IPS-NIHi11 (cell line): ENCODE results near the gene NR5A1.

ENCODE experiments used
- DNase-seq: peaks from one replicate; pipeline ENCODE4 v3.0.0; 2012; ENCODE audit warnings: mixed read lengths, low spot score

The NR5A1 gene

GRCh38 chr9:124498499-124499146 is 8.6 kb downstream of the NR5A1 start:
- DNase-seq: no peak

DNA sequence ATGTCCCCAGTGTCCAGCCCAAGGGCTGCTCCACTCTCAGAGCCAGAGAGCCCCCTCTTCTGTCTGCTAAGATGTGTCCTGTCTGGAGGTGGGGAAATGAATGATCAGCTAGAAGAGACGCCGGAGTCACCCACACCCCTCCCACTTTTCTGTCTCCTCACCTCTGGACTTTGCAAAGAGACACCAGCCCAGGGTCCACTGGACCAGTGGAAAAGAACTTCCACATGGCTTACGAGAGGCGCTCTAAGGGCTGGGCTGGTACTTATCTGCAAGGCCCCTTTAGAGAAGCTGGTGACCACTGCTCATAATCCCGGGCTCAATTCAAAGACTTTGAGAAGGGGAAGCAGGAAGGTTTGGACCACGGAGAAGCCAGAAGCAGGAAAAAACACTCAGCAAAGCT is 9.2 kb downstream of the NR5A1 start:
- DNase-seq: no peak

DNA sequence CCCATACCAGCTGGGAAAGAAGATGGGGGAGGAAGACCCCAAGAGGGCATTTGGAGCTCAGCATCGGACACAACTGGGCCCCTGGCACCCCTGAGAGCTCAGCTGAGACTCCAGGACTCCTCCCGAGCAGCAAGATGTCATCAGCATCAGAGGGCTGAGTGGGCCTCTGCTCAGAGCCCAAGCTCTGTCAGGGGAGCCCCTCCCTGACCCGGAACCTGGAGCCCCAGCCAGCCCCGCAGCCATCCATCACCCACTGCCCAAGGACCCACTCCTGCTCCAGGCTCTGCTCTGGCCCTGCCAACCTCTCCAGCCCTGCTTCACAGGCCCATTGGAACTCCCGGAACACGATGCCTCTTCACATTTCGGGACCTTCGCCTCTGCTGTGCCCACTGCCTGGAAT is 9.8 kb downstream of the NR5A1 start:
- no peak for DNase-seq

- DNase-seq: no peak
Observed at GRCh38 chr9:124496463-124496862, 10.7 kb downstream of the NR5A1 start.

GRCh38 chr9:124496075-124496449 is 11.1 kb downstream of the NR5A1 start:
- no peak for DNase-seq

DNA sequence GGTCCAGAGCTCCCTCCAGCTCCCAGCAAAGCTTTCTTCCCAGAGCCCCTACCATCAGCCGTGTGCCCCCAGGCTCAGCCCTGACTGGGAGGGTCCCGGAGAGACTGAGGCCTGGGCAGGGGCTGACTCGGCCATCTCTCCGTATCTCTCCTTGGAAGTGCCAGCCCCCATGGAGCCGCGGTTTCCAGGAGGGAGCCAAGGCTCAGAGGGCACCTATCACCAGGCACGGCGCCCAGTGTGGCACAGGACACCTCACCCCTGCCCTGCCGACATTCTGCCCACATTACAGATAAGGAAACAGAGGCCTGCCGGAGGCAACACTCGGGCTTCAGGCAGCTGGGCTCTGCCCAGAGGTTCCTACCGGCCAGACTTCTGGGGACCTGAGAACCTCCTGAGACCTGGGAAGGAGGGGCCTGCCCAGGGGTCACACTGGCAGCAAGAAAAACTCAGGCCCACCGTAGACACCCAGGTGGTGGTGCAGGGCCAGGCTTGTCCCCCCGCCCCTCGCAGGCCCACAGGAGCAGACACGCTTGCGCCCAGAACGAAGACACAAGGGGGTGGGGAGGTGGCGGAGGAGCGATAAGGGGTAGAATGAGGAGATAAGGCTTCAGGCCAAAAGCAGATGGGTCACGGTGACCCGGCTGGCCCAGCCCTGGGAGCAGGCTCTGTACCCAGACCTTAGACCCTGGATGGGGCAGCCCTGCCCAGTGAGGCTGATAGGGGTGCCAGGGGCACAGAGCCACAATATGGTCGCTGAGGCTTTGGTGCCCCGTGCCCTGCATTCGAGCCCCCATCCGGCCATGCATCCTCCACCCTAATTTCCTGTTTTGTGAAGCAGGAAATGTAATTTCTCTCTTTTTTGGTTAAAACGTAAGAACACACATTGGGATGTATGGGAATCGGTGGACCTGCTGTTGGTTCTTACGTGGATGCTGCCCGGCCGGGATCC is 11.8 kb downstream of the NR5A1 start:
- no peak for DNase-seq

- no peak for DNase-seq
Observed at GRCh38 chr9:124493794-124494479, 13.3 kb downstream of the NR5A1 start.

DNA sequence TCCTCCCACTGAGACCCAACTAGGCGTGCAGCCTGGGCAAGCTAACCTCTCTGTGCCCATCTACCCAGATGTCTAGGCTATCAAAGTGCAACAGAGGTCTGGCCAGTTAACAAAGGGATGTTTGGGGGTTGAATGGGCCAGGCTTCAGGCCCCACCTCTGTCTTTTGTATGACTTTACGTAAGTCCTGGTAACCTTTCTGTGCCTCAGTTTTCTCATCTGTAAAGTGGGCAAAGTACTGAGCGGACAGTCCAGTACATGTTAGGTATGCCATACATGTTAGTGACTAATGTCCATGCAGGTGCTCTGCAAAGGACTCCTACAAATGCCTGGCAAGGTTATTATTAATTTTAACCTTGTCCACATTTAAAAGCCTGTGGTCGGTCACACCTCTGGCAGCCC is 14.0 kb downstream of the NR5A1 start:
- no peak for DNase-seq

DNA sequence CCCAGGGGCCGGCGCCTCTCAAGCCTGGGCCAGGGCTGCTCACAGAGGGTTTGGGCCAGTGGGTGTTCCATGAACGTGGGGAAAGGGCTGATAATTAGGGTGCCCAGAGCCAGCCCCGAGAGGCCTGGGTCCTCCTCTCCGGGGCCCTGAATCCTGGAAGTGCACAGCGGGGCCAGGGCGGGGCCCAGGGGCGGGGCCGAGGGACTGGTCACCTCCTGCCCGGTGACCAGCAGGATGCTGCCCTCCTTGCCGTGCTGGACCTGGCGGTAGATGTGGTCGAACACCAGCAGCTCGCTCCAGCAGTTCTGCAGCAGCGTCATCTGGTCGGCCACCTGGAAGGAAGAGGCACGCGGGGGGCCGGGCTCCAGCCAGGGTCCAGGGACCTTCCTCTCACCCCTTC is 14.4 kb downstream of the NR5A1 start:
- DNase-seq: no peak

- no peak for DNase-seq
Observed at GRCh38 chr9:124491049-124491975, 15.9 kb downstream of the NR5A1 start.

DNA sequence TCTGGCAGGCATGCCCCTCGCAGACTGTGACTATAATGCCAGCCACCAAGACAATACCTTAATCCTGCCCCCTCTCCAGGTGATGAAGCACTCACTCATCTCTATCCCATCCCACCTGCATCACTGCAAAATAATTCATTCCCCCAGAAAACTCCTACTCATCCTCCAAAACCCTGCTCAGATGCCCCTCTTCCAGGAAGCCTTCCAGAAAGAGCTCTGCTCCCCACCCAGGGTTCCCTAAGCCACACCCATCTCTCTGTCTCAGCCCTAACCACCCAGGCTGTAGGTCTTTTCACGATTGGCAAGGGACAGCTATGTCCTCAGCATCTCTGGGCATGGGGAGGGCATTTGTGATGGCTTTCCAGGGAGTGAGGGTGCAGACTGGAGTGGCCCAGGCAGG is 17.2 kb downstream of the NR5A1 start:
- DNase-seq: no peak

- DNase-seq: no peak
Observed at GRCh38 chr9:124489222-124489621, 18.0 kb downstream of the NR5A1 start.

DNA sequence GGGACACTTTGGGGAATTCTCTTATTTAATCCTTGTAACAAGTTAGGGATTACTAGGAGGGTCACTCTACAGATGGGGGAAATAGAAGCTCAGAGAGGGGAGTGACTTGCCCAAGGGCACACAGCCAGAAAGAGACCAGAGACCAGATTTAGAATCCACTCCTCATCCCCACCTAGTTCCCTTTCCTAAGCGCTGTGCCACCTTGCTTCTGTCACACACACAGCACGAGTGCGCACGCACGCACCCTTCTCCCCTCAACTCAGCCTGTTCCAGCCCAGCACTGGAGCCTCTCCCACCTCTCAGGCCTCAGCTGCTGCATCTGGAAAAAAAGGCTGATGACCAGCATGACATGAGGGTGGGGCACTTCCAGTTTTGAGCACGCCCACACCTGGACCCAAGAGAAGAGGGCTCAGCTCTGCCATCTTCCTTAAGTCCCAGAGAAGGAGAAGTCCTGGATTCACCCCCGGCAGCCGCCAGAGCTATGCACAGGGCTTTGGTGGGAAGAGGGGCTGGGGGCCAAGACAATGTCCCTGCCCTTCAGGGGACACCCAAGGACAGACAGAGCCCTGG is 18.5 kb downstream of the NR5A1 start:
- DNase-seq: no peak

DNA sequence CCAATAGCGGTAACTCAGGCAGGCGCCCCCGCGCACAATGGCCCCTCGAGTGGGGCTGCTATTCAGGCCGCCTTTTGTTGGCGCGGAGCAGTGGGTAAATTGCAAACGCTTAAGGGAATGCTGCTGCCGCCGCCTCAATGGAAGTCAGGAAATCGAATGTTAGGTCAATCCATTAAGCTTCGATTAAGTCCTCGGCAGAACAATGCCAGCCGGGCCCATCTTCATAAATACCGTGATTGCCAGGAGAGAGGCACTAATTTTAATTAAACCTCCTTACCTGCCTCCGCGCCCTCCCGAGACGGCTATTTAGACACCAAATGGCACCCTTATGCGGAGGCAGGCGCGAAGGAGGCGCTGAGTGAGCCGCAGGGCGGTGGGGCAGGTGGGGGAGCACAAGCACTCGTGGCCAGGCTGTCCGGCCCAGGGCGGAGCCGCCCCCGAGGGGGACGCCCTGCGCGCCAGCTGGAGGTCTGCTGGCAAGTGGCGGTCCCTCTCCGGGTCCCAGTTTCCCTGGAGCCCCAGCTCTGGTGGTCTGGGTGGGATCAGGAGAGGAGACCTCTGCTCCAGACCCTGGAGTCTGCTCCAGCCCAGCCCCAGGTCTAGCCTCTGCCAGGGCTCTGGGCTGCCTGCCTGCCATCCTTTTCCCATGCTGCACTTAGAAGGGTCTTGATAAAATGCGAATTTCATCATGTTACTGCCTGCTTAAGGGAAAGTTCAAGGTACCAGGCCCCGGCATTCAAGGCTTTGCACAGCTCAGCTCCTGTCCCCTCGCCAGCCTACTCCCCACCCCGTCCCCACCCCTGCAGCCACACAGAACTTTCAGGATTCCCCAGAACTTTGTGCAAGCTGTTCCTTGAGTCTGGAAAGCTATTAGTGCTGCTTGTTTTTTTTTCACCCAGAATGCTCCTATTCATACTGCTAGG is 19.7 kb downstream of the NR5A1 start:
- DNase-seq: no peak

GRCh38 chr9:124486778-124487259 is 20.4 kb downstream of the NR5A1 start:
- DNase-seq: no peak

DNA sequence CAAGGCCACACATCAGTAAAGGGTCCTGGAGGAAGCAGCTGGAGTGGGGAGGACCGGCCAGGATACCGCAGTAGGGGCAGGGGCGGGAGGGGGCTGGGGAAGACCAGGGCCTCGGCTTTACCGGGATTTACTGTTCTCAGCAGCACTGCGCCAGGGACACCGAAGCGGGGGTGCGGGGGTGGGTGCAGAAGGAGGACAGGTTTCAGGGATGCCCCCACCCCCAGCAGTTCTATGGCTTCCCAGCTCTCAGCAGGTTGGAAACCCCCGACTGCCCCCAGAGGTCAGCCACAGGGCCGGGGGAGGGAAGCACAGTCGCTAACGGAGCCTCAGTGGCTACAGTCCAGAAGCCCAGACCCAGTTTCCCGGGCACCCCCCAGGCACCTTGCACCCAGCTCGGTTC is 21.3 kb downstream of the NR5A1 start:
- DNase-seq: no peak

DNA sequence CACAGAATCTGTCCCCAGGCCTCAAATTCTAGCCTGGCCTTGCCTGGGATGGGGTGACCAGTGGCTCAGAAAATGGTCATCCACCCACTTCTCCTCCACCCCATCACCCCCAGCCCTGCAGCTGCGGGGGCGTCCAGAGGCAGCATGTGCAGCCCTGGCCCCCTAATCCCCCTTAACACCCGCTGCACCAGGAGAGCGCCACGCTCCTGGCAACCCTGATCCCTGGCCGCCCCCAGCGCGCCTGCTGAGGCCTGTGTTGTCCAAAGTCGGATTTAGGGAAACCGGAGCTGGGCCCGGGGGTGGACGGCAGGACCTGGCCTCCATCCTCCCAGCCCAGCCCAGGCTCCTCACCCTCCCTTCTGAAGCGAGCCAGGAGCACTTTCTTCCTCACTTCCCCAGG is 22.0 kb downstream of the NR5A1 start:
- DNase-seq: no peak

DNA sequence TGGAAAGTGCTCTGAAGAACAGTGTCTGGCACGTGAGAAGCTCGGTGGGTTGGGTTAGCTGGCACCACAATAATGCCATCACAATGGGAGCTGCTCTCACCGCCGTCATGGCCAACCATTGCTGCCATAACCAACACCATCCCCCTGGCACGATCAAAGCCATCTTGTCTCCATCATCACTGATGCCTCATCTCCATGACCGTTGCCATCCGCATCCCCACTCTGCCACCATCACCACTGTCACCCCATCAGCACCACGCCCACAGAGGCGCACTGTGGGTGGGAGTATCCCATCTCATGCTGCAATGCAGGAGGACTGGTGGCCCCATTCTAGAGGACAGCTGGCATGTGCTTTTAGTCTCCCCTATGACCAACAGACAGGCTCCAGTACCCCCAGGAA is 23.7 kb downstream of the NR5A1 start:
- DNase-seq: no peak

GRCh38 chr9:124482431-124483031 is 24.7 kb downstream of the NR5A1 start:
- DNase-seq: peak; percentile 92

GRCh38 chr9:124481115-124481514 is 26.1 kb downstream of the NR5A1 start:
- DNase-seq: no peak
